Measurements from ENCODE around the gene IGFL4.

IGFL4 gene

GRCh38 chr19:46063201-46063600 lies 22.4 kb upstream of the IGFL4 start:
- no peak for DNase-seq (ENCODE audit: low spot score)

- DNase-seq (ENCODE audit: low spot score): no peak
Observed at GRCh38 chr19:46060012-46060411, 19.2 kb upstream of the IGFL4 start.

GRCh38 chr19:46058778-46059177 lies 18.0 kb upstream of the IGFL4 start:
- no peak for DNase-seq (ENCODE audit: low spot score)

GRCh38 chr19:46056536-46056935 lies 15.7 kb upstream of the IGFL4 start:
- no peak for DNase-seq (ENCODE audit: low spot score)

- DNase-seq (ENCODE audit: low spot score): no peak
Observed at GRCh38 chr19:46052896-46053295, 12.1 kb upstream of the IGFL4 start.

- no peak for DNase-seq (ENCODE audit: low spot score)
Observed at GRCh38 chr19:46049597-46049996, 8.8 kb upstream of the IGFL4 start.

- DNase-seq (ENCODE audit: low spot score): no peak
Observed at GRCh38 chr19:46043519-46043918, 2.7 kb upstream of the IGFL4 start.

- DNase-seq (ENCODE audit: low spot score): no peak
Observed at GRCh38 chr19:46042252-46042883, 1.6 kb upstream of the IGFL4 start.

GRCh38 chr19:46040125-46040524 lies 677 bp downstream of the IGFL4 start:
- DNase-seq (ENCODE audit: low spot score): no peak

- DNase-seq (ENCODE audit: low spot score): no peak
Observed at GRCh38 chr19:46036744-46037128, 4.1 kb downstream of the IGFL4 start.

- no peak for DNase-seq (ENCODE audit: low spot score)
Observed at GRCh38 chr19:46035986-46036743, 4.6 kb downstream of the IGFL4 start.

- DNase-seq (ENCODE audit: low spot score): no peak
Observed at GRCh38 chr19:46035546-46035945, 5.3 kb downstream of the IGFL4 start.

- DNase-seq (ENCODE audit: low spot score): no peak
Observed at GRCh38 chr19:46033401-46033800, 7.4 kb downstream of the IGFL4 start.

GRCh38 chr19:46032597-46033025 lies 8.2 kb downstream of the IGFL4 start:
- DNase-seq (ENCODE audit: low spot score): no peak

- DNase-seq (ENCODE audit: low spot score): no peak
Observed at GRCh38 chr19:46031781-46032596, 8.8 kb downstream of the IGFL4 start.

GRCh38 chr19:46030812-46031550 lies 9.8 kb downstream of the IGFL4 start:
- no peak for DNase-seq (ENCODE audit: low spot score)

- no peak for DNase-seq (ENCODE audit: low spot score)
Observed at GRCh38 chr19:46025835-46026234, 15.0 kb downstream of the IGFL4 start.

GRCh38 chr19:46023311-46023779 lies 17.5 kb downstream of the IGFL4 start:
- no peak for DNase-seq (ENCODE audit: low spot score)

GRCh38 chr19:46022431-46023310 lies 18.1 kb downstream of the IGFL4 start, which contains the start of gene PGLYRP1:
PGLYRP1 (minus strand) TSS chr19:46023053; CDS start chr19:46023021, 32 bp downstream.
- DNase-seq (ENCODE audit: low spot score): no peak

GRCh38 chr19:46022061-46022430 lies 18.8 kb downstream of the IGFL4 start:
- DNase-seq (ENCODE audit: low spot score): no peak

- DNase-seq (ENCODE audit: low spot score): no peak
Observed at GRCh38 chr19:46021531-46022041, 19.2 kb downstream of the IGFL4 start.
